ENCODE data around the gene LIPC.

LIPC gene

DNA sequence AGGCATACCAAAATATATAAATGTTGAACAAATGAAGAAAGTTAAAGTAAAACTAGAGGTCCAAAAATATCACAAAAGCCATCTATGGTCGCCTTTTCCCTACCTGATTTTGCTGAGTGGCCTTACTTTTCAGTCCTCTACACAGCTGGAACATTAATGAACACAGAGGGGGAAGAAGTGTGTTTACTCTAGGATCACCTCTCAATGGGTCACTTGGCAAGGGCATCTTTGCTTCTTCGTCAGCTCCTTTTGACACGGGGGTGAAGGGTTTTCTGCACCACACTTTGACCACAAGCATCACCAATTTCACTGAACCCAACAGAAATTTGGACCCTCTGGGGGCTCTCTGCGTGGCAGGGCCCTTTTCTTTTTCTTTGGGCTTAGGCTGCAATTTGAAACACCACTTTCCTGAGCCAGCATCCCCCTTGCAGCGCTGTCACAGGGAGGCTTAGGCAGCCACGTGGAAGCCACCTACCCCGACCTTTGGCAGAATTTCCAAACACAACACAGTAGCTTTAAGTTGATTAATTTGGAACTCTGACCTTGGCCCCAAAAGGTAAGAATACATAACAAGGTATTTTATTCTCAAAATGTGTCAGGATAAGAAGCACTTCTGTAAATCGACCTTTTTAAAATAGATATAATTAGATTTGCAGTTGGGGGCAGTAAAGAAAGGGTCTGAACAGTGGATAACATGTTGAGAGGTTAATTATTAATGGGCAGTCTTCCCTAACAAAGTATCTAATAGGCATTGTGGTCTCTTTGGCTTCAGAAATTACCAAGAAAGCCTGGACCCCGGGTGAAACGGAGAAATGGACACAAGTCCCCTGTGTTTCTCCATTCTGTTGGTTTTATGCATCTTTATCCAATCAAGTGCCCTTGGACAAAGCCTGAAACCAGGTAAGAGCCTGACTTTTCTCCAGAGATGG lies at the start of gene LIPC:
Gene LIPC (plus strand): TSS at position 771 of the 929 bp plus-strand sequence. CDS start 42 bp downstream, at position 813.
- DNase-seq, result no peak

GRCh38 chr15:58383876-58384275 lies 47.9 kb upstream of the LIPC start:
- no peak for DNase-seq

GRCh38 chr15:58384667-58385066 lies 47.1 kb upstream of the LIPC start:
- DNase-seq, result no peak

DNA sequence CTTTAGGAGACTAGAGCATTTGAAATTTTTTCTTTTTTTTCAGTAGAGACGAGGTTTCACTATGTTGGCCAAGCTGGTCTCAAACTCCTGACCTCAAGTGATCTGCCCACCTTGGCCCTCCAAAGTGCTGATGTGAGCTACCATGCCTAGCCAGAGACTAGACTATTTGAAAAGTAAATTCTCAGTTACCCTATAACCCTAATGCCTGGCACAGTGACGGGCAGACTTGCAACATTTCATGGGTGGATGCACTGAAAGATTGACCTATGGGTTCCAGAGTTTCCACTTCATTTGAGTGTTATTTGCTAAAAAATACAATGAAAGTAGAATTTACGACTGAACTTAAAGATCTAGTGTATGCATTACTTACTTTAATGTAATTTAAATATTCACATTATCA lies 45.7 kb upstream of the LIPC start:
- DNase-seq, result no peak

DNA sequence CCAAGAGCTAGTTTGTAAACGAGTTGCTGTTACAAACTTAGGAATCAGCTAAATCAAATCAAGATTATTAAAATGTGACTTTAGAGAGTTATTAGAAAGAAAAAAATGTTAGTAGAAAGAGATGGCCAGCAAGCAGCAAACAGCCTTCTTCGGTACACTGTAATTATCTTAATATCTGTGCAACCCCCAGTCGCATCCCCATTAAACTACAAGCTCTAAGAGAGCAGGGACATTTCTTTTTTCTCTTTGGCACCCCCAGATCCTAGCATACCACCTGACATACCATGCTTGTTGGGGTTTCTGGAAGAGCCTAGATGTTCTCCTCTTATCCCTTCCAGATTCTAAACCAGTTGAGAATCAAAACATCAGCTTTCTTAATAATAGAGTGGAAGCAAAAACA lies 45.1 kb upstream of the LIPC start:
- DNase-seq, result no peak

GRCh38 chr15:58387130-58387529 lies 44.7 kb upstream of the LIPC start:
- no peak for DNase-seq

GRCh38 chr15:58388211-58388610 lies 43.6 kb upstream of the LIPC start:
- no peak for DNase-seq

- no peak for DNase-seq
These were observed 41.7 kb upstream of the LIPC start for GRCh38 chr15:58390118-58390517.

DNA sequence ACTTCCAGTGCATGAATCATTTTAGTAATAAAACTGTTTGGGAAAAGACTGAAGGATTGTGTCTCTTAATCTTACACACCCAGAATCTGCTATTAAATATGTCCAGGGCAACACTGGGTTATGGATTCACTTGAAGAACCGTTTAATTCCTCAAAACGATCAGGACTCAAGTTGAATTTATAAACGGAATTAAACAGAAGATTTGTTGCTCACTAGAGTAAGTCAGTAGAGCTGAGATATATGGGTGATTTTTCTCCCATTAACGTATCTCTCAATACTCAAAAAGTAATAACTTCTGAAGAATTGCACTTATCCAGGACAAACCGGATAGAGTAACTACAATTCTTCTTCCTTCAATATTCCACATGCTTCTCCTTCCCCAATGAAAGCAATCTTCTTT lies 41.1 kb upstream of the LIPC start:
- DNase-seq, result no peak

- no peak for DNase-seq
These were observed 40.7 kb upstream of the LIPC start for GRCh38 chr15:58391088-58391487.

DNA sequence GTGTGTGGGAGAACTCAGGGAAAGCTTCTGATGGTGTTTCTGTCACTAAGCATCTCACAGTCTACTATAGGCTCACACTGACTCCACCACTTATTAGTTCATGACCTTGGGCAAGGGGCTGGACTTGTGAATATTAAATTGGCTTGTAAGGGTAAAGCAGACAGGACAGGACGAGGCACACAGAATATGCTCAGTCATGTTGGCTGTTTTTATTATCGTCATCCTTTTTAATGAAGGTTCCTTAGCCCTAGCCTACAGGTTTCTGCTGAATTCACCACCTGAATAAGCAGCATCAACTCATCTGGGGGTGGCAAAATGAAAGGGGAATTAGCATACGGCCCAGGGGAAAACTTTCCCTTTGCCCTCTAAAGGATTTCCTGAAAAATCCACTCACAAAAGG lies 39.6 kb upstream of the LIPC start:
- no peak for DNase-seq

DNA sequence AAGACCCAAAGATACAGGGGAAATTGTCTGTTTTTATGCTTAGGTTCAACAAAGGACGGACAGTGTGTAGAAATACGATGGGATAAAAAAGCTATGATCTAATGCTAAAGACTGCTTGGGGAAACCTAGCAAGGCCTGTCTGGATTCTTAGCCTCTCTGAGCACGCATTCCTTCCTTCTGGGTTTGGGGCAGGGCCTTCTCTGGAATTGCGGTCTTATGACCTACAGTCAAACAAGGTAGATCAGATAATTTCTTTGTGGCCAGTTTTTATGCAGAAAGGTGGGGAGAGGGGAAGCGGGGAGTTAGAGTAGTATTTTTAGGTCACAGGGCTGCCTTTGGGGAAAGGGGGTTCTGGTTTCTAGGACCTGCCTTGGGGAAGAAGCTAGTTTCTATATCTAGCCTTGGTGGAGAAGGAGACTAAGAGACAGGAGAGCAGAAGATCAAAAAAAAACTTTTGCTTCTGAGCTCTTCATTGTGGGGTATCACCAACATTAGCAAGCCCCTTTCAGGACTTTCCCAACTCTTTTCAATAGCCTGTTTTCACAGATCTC lies 39.1 kb upstream of the LIPC start:
- DNase-seq, result no peak

DNA sequence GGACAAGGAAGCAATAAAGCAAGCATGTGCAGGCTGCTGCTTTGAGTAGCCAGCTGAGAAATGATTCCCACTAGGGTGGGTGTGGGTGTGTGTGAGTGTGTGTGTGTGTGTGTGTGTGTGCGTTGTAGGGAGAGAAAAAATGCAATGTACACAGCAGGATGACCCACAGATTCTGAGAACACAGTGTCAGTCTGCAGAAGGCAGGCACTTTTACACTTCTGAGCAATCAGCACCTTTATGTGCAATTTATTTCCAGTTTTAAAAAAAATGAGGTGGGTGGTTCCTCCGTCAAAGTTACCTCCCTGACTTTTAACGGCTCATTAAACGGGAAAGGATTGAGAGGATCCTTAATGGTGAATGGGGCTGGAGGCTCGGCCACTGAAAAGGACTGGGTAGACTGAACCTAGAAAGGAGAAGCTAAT lies 38.5 kb upstream of the LIPC start:
- no peak for DNase-seq

GRCh38 chr15:58396181-58396580 lies 35.6 kb upstream of the LIPC start:
- no peak for DNase-seq

DNA sequence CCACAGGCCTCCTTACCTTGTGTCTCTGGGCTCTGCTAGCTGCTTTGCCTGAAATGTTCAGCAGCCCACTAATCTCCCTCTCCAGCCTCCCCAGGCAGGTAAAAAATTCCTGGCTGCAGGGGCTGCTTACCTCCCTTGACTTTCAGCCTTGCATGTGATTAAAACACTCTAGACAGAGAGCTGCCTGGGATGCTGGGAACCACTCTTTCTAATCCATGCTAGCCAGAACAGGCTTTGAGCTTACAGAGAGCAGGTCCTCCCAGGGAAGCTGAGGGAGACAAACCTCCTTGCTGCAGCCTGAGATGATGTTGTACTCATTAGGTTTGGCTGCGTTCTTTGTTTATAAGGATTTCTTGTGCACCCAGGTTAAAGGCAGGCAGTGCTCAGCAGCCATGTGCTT lies 33.7 kb upstream of the LIPC start:
- DNase-seq, result no peak

GRCh38 chr15:58398643-58399042 lies 33.1 kb upstream of the LIPC start:
- DNase-seq, result no peak

DNA sequence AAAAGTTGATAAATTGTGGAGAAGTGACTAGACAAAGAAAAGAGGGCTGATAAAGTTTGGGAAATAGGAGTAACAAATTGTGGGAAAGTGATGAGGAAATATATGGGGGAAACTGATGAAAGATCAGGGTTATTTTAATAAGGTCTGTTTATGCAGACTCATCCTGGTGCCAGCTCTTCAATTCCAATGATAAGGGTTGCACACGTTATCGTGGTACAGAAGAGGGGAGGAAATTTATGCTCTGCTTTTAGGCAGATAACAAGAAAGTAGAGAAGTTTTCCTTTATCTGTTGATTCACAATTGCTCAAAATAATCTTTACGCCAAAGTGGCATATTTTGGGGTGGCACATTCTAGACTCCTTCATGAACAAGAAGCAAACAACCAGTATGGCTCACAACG lies 32.1 kb upstream of the LIPC start:
- DNase-seq, result no peak

GRCh38 chr15:58401276-58401675 lies 30.5 kb upstream of the LIPC start:
- no peak for DNase-seq

- DNase-seq, result no peak
These were observed 29.7 kb upstream of the LIPC start for GRCh38 chr15:58401991-58402649.

- no peak for DNase-seq
These were observed 28.2 kb upstream of the LIPC start for GRCh38 chr15:58403581-58403980.

GRCh38 chr15:58404020-58404419 lies 27.8 kb upstream of the LIPC start:
- DNase-seq, result no peak

GRCh38 chr15:58404722-58405121 lies 27.1 kb upstream of the LIPC start:
- no peak for DNase-seq

DNA sequence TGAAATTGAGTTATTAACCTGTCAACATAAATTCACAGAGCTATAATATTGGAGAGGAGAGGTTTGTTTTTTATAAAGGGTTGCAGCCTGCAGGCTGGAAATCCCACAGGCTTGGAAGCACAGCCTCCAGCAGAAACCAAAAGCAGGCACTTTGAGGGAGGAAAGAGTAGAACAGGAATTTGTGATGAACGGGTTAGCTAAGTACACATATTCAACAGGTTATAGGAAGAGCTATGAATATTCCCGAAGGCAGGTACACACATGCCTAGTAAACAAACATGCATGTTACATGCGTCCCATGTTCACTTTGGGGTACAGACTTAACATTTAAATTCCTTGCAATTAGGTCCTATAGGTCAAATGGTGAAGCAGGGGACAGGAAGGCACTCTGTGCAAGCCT lies 25.9 kb upstream of the LIPC start:
- DNase-seq, result no peak

DNA sequence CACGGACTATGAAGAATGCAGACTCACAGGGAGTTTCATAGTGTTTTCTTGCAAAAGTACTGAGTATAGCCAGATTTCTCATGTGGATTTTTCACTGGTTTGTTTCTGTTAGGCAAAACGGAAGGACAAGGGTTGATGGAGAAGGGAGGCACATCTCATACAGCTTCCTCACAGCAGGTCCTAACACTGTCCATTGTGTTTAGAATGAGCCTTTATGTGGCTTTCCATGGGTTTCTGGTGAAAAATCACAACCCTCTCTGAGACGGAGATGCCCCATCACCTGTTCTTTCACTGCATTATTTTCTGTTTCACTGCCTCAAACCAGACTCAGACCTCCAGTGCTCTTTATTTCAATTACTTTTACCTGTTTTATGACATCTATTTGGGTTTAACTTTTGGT lies 25.0 kb upstream of the LIPC start:
- DNase-seq, result no peak

Measured in NCI-H146 (cell line).